Activated T-helper 2 cell treated with anti-CD3 and anti-CD28 coated beads, Interferon-gamma antibody, Interleukin-2, Interleukin-4, amounts not matched to agents 10 μg/mL and 5 μg/mL and 100 μg/mL, durations not matched to agents 14 hours and 24 hours and 36 hours (primary cell): ENCODE data around the gene UBTD1. TPM values are rescaled to one million over a fixed set of nuclear protein-coding genes. Genes with fewer than 3 reads are reported as not detected.

Source experiments
- DNase-seq: peaks from one replicate; pipeline ENCODE4 v3.0.0; 2021; ENCODE audit warnings: low spot score
- H3K27ac Mint-ChIP-seq: one replicate; pipeline ENCODE4 v1.8.0; 2021; ENCODE audit warnings: mixed read lengths
- H3K27me3 Mint-ChIP-seq: one replicate; pipeline ENCODE4 v1.8.0; 2021; ENCODE audit warnings: low read depth, mixed read lengths
- H3K36me3 Mint-ChIP-seq: one replicate; pipeline ENCODE4 v1.8.0; 2021; ENCODE audit warnings: low read depth, mixed read lengths
- H3K4me1 Mint-ChIP-seq: one replicate; pipeline ENCODE4 v1.8.0; 2021; ENCODE audit warnings: low read depth, mixed read lengths
- H3K4me3 Mint-ChIP-seq: one replicate; pipeline ENCODE4 v1.8.0; 2021; ENCODE audit warnings: low read depth, mild to moderate bottlenecking, moderate library complexity, mixed read lengths
- H3K9me3 Mint-ChIP-seq: one replicate; pipeline ENCODE4 v1.8.0; 2021; ENCODE audit warnings: mixed read lengths
- intact Hi-C: fragments of 100-400 bp; cut with micrococcal nuclease; formaldehyde crosslinking; loops from one replicate; pipeline ENCODE4 v1.15.1; 2023
- total RNA-seq: library from RNA; stranded (reverse); gene quantifications from 2 replicates; pipeline ENCODE4 v1.2.3, GENCODE V29; 2022

Gene UBTD1
- total RNA-seq, 1 donor from 2014 or later = 1.6 TPM

GRCh38 chr10:97599272-97599619, 100.5 kb downstream of the UBTD1 start:
- intact Hi-C loops = no loop called here
- no peaks in the 10 kb centered on the region for H3K27me3 Mint-ChIP-seq
- no peaks in the 10 kb centered on the region for H3K9me3 Mint-ChIP-seq
- no peak overlapping the region for H3K27ac Mint-ChIP-seq
- no peak for DNase-seq
- no peak overlapping the region for H3K4me3 Mint-ChIP-seq
- no peaks in the 10 kb centered on the region for H3K36me3 Mint-ChIP-seq
- no peaks in the 10 kb centered on the region for H3K4me1 Mint-ChIP-seq

GRCh38 chr10:97600616-97601015, 101.9 kb downstream of the UBTD1 start:
- no peak overlapping the region for H3K4me3 Mint-ChIP-seq
- no peaks in the 10 kb centered on the region for H3K9me3 Mint-ChIP-seq
- H3K27me3 Mint-ChIP-seq = peaks cover 2% of the 10 kb centered on the region
- H3K36me3 Mint-ChIP-seq = no peaks in the 10 kb centered on the region
- no peak overlapping the region for H3K27ac Mint-ChIP-seq
- no peak for DNase-seq
- intact Hi-C loops = no loop called here
- no peaks in the 10 kb centered on the region for H3K4me1 Mint-ChIP-seq

- no peak for DNase-seq
- intact Hi-C loops = no loop called here
- H3K27ac Mint-ChIP-seq = no peak overlapping the region
- H3K36me3 Mint-ChIP-seq = no peaks in the 10 kb centered on the region
- H3K27me3 Mint-ChIP-seq = peaks cover 5% of the 10 kb centered on the region
- no peaks in the 10 kb centered on the region for H3K4me1 Mint-ChIP-seq
- no peaks in the 10 kb centered on the region for H3K9me3 Mint-ChIP-seq
- no peak overlapping the region for H3K4me3 Mint-ChIP-seq
Observed at GRCh38 chr10:97601268-97602215, 102.8 kb downstream of the UBTD1 start.

GRCh38 chr10:97607095-97607636, 108.4 kb downstream of the UBTD1 start:
- Mint-ChIP-seq H3K4me1 (no peaks in the 10 kb centered on the region), H3K27me3 (peaks cover 6% of the 10 kb centered on the region), H3K9me3 (no peaks in the 10 kb centered on the region), H3K27ac (no peak overlapping the region), H3K36me3 (no peaks in the 10 kb centered on the region), H3K4me3 (no peak overlapping the region)
- DNase-seq = no peak
- intact Hi-C loops = no loop called here

- Mint-ChIP-seq H3K27ac (no peak overlapping the region), H3K4me1 (no peaks in the 10 kb centered on the region), H3K9me3 (no peaks in the 10 kb centered on the region), H3K36me3 (no peaks in the 10 kb centered on the region), H3K27me3 (peaks cover 6% of the 10 kb centered on the region), H3K4me3 (no peak overlapping the region)
- no peak for DNase-seq
- intact Hi-C loops = no loop called here
Observed at GRCh38 chr10:97608991-97609561, 110.4 kb downstream of the UBTD1 start.

GRCh38 chr10:97611473-97611872, 112.7 kb downstream of the UBTD1 start:
- no peak overlapping the region for H3K4me3 Mint-ChIP-seq
- no peaks in the 10 kb centered on the region for H3K36me3 Mint-ChIP-seq
- no peak for DNase-seq
- H3K4me1 Mint-ChIP-seq = no peaks in the 10 kb centered on the region
- H3K9me3 Mint-ChIP-seq = no peaks in the 10 kb centered on the region
- intact Hi-C loops = no loop called here
- H3K27ac Mint-ChIP-seq = no peak overlapping the region
- peaks cover 2% of the 10 kb centered on the region for H3K27me3 Mint-ChIP-seq

GRCh38 chr10:97612386-97612785, 113.7 kb downstream of the UBTD1 start:
- H3K4me3 Mint-ChIP-seq = no peak overlapping the region
- no peaks in the 10 kb centered on the region for H3K9me3 Mint-ChIP-seq
- DNase-seq = no peak
- peaks cover under 1% of the 10 kb centered on the region for H3K27me3 Mint-ChIP-seq
- H3K4me1 Mint-ChIP-seq = no peaks in the 10 kb centered on the region
- H3K36me3 Mint-ChIP-seq = no peaks in the 10 kb centered on the region
- no peak overlapping the region for H3K27ac Mint-ChIP-seq
- intact Hi-C loops = no loop called here

GRCh38 chr10:97618285-97618684, 119.6 kb downstream of the UBTD1 start:
- H3K27ac Mint-ChIP-seq = no peak overlapping the region
- H3K27me3 Mint-ChIP-seq = no peaks in the 10 kb centered on the region
- no peak for DNase-seq
- intact Hi-C loops = no loop called here
- H3K4me3 Mint-ChIP-seq = no peak overlapping the region
- H3K9me3 Mint-ChIP-seq = no peaks in the 10 kb centered on the region
- H3K4me1 Mint-ChIP-seq = no peaks in the 10 kb centered on the region
- no peaks in the 10 kb centered on the region for H3K36me3 Mint-ChIP-seq

- no peak for DNase-seq
- no peaks in the 10 kb centered on the region for H3K9me3 Mint-ChIP-seq
- H3K27ac Mint-ChIP-seq = no peak overlapping the region
- no peak overlapping the region for H3K4me3 Mint-ChIP-seq
- H3K36me3 Mint-ChIP-seq = no peaks in the 10 kb centered on the region
- intact Hi-C loops = no loop called here
- no peaks in the 10 kb centered on the region for H3K27me3 Mint-ChIP-seq
- H3K4me1 Mint-ChIP-seq = no peaks in the 10 kb centered on the region
Observed at GRCh38 chr10:97618733-97619132, 120.0 kb downstream of the UBTD1 start.

Other genes starting within 250 kb of the UBTD1 start
- gene ARHGAP19, start 206.3 kb upstream of the UBTD1 start, total RNA-seq = 25.3 and 29.9 TPM in 2 replicates
- 2.9 and 3.4 TPM in 2 replicates for gene FRAT1, start 179.7 kb upstream of the UBTD1 start, total RNA-seq
- 10.4 and 10.6 TPM in 2 replicates for gene FRAT2, start 164.2 kb upstream of the UBTD1 start, total RNA-seq
- 69.8 and 70.1 TPM in 2 replicates for gene RRP12, start 97.6 kb upstream of the UBTD1 start, total RNA-seq
- gene PGAM1, start 72.7 kb upstream of the UBTD1 start, total RNA-seq = 877 and 885 TPM in 2 replicates
- 49.9 and 53.4 TPM in 2 replicates for gene EXOSC1, start 52.9 kb upstream of the UBTD1 start, total RNA-seq
- gene ZDHHC16, start 52.7 kb upstream of the UBTD1 start, total RNA-seq = 41.4 and 52.9 TPM in 2 replicates
- 106 and 108 TPM in 2 replicates for gene MMS19, start 502 bp upstream of the UBTD1 start, total RNA-seq
- gene ANKRD2, start 73.9 kb downstream of the UBTD1 start, total RNA-seq = 0.18 and 0.57 TPM in 2 replicates
- not detected in 2 replicates for gene HOGA1, start 85.5 kb downstream of the UBTD1 start, total RNA-seq
- gene C10orf62, start 90.8 kb downstream of the UBTD1 start, total RNA-seq = not detected in 2 replicates
- gene MORN4, start 134.6 kb downstream of the UBTD1 start, total RNA-seq = 1.8 and 2.9 TPM in 2 replicates
- gene PI4K2A, start 141.7 kb downstream of the UBTD1 start, total RNA-seq = 15.8 and 17.4 TPM in 2 replicates
- gene AVPI1, start 188.3 kb downstream of the UBTD1 start, total RNA-seq = 2.3 and 2.4 TPM in 2 replicates
- 5.6 and 6.5 TPM in 2 replicates for gene MARVELD1, start 214.8 kb downstream of the UBTD1 start, total RNA-seq
- 35.0 and 40.2 TPM in 2 replicates for gene ZFYVE27, start 238.2 kb downstream of the UBTD1 start, total RNA-seq